Left hindlimb (tissue), 1 donor: Measurements from ENCODE around the gene PVALEF.

Experiments
- DNase-seq: peaks from one replicate; pipeline ENCODE4 v3.0.0-alpha.2; 2018

Gene PVALEF

GRCh38 chr17:81184555-81184954 is 19.2 kb downstream of the PVALEF start:
- DNase-seq: no peak

DNA sequence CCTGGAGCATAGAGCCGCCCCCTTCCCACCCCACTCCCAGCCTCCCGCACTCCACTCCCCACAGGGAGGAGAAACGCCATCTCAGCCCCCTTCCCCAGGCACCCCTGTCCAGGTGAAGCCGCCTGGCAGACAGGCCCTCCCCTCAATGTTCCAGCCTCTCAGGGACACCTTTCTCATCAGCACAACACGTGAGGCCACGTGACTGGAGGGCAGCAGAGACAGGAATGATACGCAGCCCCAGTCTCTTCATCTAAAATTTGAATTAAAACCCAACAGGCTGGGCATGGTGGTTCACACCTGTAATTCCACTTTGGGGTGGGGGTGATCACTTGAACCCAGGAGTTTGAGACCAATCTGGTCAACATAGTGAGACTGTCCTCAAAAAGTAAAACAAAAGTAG is 20.9 kb downstream of the PVALEF start:
- DNase-seq: no peak

DNA sequence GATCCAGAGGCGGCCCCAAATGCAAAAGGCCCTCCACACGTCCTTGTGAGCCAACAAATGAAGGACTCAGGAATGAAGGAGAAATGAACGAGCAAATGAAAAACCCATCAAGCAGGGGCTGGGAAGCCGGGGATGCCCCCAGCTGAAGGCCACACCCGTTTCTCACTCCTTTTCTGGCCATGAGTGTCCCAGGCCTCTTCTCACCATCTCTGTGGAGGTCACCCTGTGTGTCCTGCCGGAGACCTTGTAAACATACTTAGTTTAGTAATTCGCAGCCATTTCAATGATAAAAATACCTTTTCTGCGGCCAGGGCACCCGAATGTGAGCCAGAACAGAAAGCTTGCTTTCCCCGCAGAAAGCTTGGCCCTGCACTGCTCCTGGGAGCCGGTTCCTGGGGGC is 21.8 kb downstream of the PVALEF start:
- DNase-seq: no peak

DNA sequence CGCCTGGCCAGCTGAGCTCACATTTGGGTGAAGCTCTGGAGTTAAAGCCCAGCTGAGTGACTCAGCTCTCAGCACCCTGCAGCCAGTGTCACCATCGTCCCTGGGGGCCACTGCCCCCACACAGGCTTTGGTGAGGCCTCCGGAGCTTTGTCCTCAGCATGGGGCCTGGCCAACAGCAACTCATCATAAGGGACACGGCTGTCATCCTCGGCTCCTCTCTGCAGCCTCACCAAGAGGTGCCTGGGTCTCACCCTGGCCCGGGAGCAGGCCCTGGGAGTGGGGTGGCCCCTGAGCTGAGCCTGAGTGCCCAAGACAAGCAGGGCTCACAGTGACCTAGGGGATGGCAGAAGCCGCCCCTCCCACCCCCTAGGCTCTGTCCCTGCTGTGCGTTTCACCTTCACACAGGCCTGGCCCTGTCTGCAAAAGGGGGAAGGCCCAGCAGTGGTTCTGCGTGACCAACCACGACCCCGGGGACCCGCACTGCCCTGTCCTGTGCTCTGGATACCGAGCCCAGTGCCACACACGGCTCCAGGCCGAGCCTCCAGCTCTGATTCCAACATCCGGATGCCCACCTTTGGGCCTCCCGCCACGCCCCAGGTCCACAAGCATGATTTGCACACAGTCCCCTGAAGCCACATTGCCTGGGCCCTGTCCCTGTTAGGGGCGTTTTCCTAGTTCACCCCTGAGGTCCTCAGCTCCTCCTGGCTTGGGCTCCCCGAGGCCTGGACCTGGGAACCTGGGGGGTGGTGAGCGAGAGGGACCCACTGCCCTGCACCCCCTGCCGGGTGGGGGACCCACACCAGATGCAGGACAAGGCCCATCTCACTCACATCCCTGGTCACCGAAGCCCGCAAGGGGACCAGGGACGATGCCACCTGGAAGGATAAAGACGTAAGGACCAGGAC is 22.5 kb downstream of the PVALEF start:
- no peak for DNase-seq

- DNase-seq: no peak
These were observed 23.2 kb downstream of the PVALEF start for GRCh38 chr17:81188491-81188840.

GRCh38 chr17:81189016-81189415 is 23.7 kb downstream of the PVALEF start:
- DNase-seq: no peak

GRCh38 chr17:81189670-81190530 is 24.6 kb downstream of the PVALEF start:
- no peak for DNase-seq

DNA sequence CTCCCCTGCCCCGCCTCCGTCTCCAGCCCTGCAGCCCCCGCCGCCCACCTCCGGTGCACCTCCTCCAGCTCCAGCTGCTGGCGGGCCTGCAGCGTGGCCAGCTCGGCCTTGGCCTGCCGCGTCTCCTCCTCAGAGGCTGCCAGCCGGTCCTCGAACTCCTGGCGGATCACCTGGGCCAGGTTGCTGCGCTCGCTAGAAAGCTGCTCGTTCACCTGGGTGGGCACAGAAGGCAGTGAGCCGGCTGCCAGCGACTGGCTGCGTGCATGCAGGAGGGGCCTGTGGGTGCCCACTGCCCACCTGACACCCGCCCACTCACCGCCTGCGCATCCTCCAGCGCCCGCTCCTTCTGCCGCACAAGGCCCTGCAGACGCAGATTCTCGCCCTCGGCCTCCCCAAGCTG is 25.3 kb downstream of the PVALEF start:
- peak; percentile 29 for DNase-seq

DNA sequence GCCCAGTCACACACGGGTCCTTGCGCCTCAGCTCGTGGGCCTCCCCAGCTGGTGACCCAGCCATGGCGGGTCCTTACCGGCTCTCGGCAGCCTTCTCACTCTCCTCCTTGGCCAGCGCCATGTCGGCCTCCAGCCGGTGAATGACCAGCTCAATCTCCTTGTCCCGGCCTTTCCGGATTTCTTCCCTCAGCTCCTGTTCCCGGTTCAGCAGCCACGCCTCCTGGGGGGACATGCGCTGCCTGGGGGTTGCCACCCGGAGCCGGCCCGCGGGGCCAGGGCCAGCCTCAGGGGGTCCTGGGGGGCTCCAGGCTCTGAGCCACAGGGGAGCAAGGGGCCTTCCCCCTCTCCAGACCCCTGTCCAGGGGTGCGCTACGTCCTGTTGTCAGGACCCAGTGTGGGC is 25.8 kb downstream of the PVALEF start:
- DNase-seq: no peak

- no peak for DNase-seq
These were observed 26.3 kb downstream of the PVALEF start for GRCh38 chr17:81191646-81192045.

- no peak for DNase-seq
These were observed 27.2 kb downstream of the PVALEF start for GRCh38 chr17:81192386-81193050.

DNA sequence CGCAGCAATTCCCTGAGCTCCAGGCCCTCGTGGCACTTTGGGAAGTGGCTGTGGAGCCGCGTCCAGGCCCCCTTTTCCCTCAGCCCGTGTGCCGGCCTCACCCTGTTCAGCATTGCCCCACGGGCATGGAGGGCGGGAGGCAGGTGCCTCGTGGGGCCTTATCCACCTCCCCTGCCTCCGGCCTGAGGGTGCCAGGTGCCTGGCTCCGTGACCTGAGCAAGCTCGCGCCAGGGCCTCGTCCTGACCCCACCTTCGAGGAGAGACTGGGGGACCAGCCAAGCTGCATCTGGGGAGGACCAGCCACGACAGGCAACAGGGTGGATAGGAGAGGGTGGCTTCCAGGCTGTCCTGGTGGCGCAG is 27.7 kb downstream of the PVALEF start:
- no peak for DNase-seq

- peak; percentile 40 for DNase-seq
These were observed 28.3 kb downstream of the PVALEF start for GRCh38 chr17:81193470-81194224.

- DNase-seq: peak; percentile 25
These were observed 29.0 kb downstream of the PVALEF start for GRCh38 chr17:81194225-81194760.

- DNase-seq: no peak
These were observed 29.9 kb downstream of the PVALEF start for GRCh38 chr17:81194941-81195901.

- no peak for DNase-seq
These were observed 30.7 kb downstream of the PVALEF start for GRCh38 chr17:81195941-81196495.

- no peak for DNase-seq
These were observed 31.4 kb downstream of the PVALEF start for GRCh38 chr17:81196505-81197408.

DNA sequence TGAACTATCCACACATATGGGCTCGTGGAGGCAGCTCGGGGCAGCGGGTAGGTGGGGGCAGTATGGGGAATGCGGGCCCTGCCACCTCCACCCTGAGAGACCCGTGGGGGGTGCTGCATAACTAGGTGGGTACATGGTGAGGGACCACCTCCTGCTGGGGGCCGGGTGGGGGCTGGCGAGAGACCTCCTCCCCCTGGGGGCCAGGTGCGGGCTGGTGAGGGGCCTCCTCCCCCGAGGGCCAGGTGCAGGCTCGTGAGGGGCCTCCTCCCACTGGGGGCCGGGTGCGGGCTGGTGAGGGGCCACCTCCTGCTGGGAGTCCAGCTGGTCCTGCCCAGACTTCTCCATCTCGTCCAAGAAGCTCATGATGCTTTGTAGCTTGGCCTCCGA is 32.1 kb downstream of the PVALEF start:
- DNase-seq: no peak

- DNase-seq: no peak
These were observed 32.7 kb downstream of the PVALEF start for GRCh38 chr17:81197831-81198490.
